Liver (tissue), 3 donors: ENCODE results near the gene MYH14.

ENCODE experiments used
- CTCF ChIP-seq: fragments of 150-350 bp; IDR thresholded peaks from 2 replicates; pipeline ENCODE4 v1.5.1; 2017; ENCODE audit warnings: improper control_type of control experiment, low read depth, low read length; ENCODE audit not compliant: missing input control
- EGR1 ChIP-seq, 2 donors: IDR thresholded peaks; 2 replicates each; pipeline ENCODE4 v1.6.1; 2016 to 2018; ENCODE audit warnings: antibody characterized with exemption in 2 of 2, low read depth in 2 of 2
- FOXA1 ChIP-seq: IDR thresholded peaks from 2 replicates; pipeline ENCODE4 v1.6.1; 2016; ENCODE audit warnings: antibody characterized with exemption
- SP1 ChIP-seq: IDR thresholded peaks from 2 replicates; pipeline ENCODE4 v1.6.1; 2018; ENCODE audit warnings: antibody characterized with exemption, mild to moderate bottlenecking
- YY1 ChIP-seq: IDR thresholded peaks from 2 replicates; pipeline ENCODE4 v1.6.1; 2016; ENCODE audit warnings: antibody characterized with exemption, mild to moderate bottlenecking
- donor health status: healthy.
- donor health status: healthy.

GRCh38 chr19:50214699-50215543 is 11.5 kb downstream of the MYH14 start:
- TF ChIP-seq YY1 (no peak), EGR1 (IDR thresholded peaks at IDR 0.05; ENCODE audit: low read depth in 2 of 2) (no peak), CTCF (no peak), SP1 (peak; percentile 16), FOXA1 (no peak)
